ENCODE data around the gene FREM1. TPM values are rescaled to one million over a fixed set of nuclear protein-coding genes. Genes with fewer than 3 reads are reported as not detected.

The FREM1 gene
- total RNA-seq, 1 donor from 2014 or later = 2.7 TPM

DNA sequence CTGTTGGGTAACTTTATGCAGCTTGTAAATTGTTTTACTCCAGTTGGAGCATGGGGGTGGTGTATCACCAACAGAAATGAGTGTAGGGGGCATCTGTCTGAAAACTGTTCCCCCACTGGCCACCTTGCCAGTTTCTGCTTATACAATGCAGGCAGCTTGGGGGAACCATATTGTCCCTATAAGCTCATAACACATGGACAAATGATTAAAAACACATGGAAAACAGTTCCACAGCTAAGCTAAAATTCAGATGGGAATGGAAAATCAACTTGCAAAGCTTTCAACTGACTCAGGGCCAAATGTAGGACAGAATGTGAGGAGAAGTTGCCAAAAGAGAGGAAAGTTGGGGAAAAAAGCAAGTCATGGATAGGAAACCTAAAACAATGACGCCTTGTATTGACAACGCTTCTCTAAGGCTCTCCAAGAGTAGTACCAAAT is 179.7 kb downstream of the FREM1 start:
- Histone ChIP-seq H3K4me3 (no peak overlapping the region), H3K9me3 (no peaks in the 10 kb centered on the region), H3K4me1 (no peaks in the 10 kb centered on the region), H3K36me3 (no peaks in the 10 kb centered on the region), H3K27ac (no peak overlapping the region), H3K27me3 (no peaks in the 10 kb centered on the region)
- TF ChIP-seq POLR2AphosphoS5 (IDR thresholded peaks at IDR 0.05; ENCODE audit: insufficient read depth in 1 of 2, low read depth in 1 of 2) (no peak), POLR2A (IDR thresholded peaks at IDR 0.05) (no peak)
- TF ChIP-seq, protein P1, sequence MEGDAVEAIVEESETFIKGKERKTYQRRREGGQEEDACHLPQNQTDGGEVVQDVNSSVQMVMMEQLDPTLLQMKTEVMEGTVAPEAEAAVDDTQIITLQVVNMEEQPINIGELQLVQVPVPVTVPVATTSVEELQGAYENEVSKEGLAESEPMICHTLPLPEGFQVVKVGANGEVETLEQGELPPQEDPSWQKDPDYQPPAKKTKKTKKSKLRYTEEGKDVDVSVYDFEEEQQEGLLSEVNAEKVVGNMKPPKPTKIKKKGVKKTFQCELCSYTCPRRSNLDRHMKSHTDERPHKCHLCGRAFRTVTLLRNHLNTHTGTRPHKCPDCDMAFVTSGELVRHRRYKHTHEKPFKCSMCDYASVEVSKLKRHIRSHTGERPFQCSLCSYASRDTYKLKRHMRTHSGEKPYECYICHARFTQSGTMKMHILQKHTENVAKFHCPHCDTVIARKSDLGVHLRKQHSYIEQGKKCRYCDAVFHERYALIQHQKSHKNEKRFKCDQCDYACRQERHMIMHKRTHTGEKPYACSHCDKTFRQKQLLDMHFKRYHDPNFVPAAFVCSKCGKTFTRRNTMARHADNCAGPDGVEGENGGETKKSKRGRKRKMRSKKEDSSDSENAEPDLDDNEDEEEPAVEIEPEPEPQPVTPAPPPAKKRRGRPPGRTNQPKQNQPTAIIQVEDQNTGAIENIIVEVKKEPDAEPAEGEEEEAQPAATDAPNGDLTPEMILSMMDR (IDR thresholded peaks at IDR 0.05) = no peak
- no peak for DNase-seq (ENCODE audit: extremely low spot score in 2 of 2)
- intact Hi-C loops (cut with DNase I) = no loop called here

DNA sequence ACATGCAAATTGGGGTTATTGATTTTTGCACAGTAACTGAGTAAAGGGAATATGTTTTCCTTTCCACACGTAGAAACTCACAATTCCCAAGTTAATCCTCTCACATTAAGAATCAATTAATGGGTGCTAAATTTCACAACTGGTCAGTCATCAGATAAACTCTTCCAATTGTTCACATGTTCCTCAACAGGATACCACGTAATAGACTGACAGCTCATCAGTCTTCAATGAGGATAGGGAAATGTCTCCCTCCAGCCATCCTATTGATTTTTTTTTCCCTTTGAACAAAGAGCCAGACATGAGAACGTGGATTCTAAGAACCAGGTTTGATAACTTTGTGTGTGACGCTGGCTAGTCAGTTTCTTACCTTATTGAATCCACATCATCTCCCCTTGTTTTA is 186.9 kb downstream of the FREM1 start:
- intact Hi-C loops (cut with DNase I) = loop anchor here (10.0 kb wide), 1 partner anchor 632 kb away; no protein-coding TSS in a partner anchor
- H3K27me3 ChIP-seq = no peaks in the 10 kb centered on the region
- no peaks in the 10 kb centered on the region for H3K36me3 ChIP-seq
- H3K9me3 ChIP-seq = no peaks in the 10 kb centered on the region
- H3K4me1 ChIP-seq = no peaks in the 10 kb centered on the region
- TF ChIP-seq, protein P1 (IDR thresholded peaks at IDR 0.05) = no peak
- no peak for TF ChIP-seq POLR2AphosphoS5 (IDR thresholded peaks at IDR 0.05; ENCODE audit: insufficient read depth in 1 of 2, low read depth in 1 of 2)
- TF ChIP-seq POLR2A (IDR thresholded peaks at IDR 0.05) = no peak
- no peak for DNase-seq (ENCODE audit: extremely low spot score in 2 of 2)
- no peak overlapping the region for H3K27ac ChIP-seq
- no peak overlapping the region for H3K4me3 ChIP-seq

DNA sequence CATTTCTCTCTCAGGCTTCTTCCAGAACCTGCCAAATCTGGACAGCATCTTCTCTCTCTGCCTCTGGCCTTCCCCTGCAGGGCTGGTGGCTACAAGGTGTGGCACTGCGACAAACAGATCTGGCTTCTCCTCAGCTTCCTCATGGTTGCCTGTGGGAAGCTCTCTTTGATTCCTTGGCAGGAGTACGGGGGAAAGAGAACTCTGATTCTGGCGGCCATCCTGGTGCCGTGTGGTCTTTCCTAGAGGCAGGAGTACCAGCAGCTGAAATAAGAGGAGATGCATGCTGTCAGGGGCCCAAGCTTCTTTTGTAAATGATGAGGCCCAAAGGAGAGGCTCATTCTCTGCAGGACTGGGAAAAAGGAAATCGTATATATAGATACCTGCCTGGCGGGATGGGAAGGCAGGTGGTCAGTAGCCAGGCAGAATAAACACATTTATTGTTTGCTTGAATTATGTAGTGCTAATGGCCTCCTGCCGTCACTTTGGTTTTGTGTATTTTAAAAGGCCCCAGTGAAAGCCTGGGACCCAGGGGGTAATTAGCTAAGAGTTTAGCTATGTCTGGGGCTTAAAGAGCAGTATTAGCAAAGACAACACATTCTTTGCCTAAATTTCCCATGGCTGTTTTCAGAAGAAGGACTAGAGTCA is 187.7 kb downstream of the FREM1 start, which contains the start of gene CER1:
TSS of gene CER1 (minus strand) at position 343 of the 645 bp plus-strand sequence. CDS start at position 282, 61 bp downstream.
- Histone ChIP-seq H3K4me3 (no peak within 1 kb of the TSS), H3K36me3 (no peaks in the 10 kb centered on the region), H3K27ac (no peak within 1 kb of the TSS), H3K27me3 (no peaks in the 10 kb centered on the region), H3K9me3 (no peaks in the 10 kb centered on the region), H3K4me1 (no peaks in the 10 kb centered on the region)
- intact Hi-C loops (cut with DNase I) = loop anchor here (10.0 kb wide), 1 partner anchor 632 kb away; no protein-coding TSS in a partner anchor
- no peak for DNase-seq (ENCODE audit: extremely low spot score in 2 of 2)
- TF ChIP-seq, protein P1 (IDR thresholded peaks at IDR 0.05) = no peak
- no peak for TF ChIP-seq POLR2A (IDR thresholded peaks at IDR 0.05)
- TF ChIP-seq POLR2AphosphoS5 (IDR thresholded peaks at IDR 0.05; ENCODE audit: insufficient read depth in 1 of 2, low read depth in 1 of 2) = no peak

DNA sequence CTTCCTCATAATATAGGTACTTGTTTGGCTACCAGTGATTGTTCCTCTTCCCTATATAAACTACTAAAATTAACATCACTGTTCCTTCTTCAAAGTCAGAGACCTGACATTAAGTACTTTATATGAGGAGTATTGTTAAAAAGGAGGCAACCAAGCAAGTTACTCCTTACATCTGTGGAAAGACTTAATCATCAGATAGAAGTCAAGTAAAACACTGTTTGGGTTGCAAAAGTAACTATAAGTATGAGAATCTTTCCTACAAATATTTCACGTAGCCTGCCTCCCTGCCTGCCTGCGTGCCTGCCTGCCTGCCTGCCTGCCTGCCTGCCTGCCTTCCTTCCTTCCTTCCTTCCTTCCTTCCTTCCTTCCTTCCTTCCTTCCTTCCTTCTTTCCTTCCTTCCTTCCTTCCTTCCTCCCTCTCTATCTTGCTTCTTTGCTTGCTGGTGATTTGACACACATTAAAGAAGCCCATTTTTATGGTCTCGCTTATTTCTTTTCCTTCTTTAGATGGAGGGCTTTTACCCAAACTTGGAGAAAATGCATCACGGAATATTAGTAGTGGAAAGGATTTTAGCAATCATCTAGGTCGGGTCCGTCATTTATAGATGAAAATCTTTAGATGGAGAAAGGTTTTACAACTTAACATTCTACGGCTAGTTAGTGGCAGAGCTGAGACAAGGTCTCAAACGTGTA is 190.9 kb downstream of the FREM1 start:
- intact Hi-C loops (cut with DNase I) = no loop called here
- H3K36me3 ChIP-seq = no peaks in the 10 kb centered on the region
- no peaks in the 10 kb centered on the region for H3K9me3 ChIP-seq
- H3K27me3 ChIP-seq = no peaks in the 10 kb centered on the region
- TF ChIP-seq, protein P1 (IDR thresholded peaks at IDR 0.05) = no peak
- no peak for TF ChIP-seq POLR2A (IDR thresholded peaks at IDR 0.05)
- no peak for TF ChIP-seq POLR2AphosphoS5 (IDR thresholded peaks at IDR 0.05; ENCODE audit: insufficient read depth in 1 of 2, low read depth in 1 of 2)
- H3K4me3 ChIP-seq = no peak overlapping the region
- no peak overlapping the region for H3K27ac ChIP-seq
- DNase-seq (ENCODE audit: extremely low spot score in 2 of 2) = no peak
- no peaks in the 10 kb centered on the region for H3K4me1 ChIP-seq

DNA sequence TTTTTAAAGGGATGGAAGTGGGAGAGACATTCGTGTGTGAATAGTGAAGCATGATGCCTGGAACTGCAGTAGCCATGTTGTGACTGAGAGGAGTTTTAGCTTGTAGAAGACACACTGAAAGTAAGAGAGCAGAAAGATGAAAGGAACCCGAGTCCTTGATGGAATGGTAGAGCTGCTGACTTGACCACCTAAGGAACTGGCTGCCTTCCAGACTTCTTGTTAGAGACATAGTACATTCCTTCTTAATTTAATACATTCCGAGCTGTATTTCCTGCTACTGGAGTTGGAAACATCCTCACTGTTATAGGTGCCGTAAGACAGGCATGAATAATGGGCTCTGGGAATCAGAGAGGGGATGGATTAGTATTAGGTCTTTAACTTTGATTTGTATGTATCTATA is 195.1 kb downstream of the FREM1 start:
- Histone ChIP-seq H3K27me3 (no peaks in the 10 kb centered on the region), H3K27ac (no peak overlapping the region), H3K4me1 (no peaks in the 10 kb centered on the region), H3K36me3 (no peaks in the 10 kb centered on the region), H3K4me3 (no peak overlapping the region), H3K9me3 (peaks cover 4% of the 10 kb centered on the region)
- intact Hi-C loops (cut with DNase I) = no loop called here
- TF ChIP-seq POLR2AphosphoS5 (IDR thresholded peaks at IDR 0.05; ENCODE audit: insufficient read depth in 1 of 2, low read depth in 1 of 2) (no peak), POLR2A (IDR thresholded peaks at IDR 0.05) (no peak)
- TF ChIP-seq, protein P1 (IDR thresholded peaks at IDR 0.05) = no peak
- no peak for DNase-seq (ENCODE audit: extremely low spot score in 2 of 2)
